HFF-Myc (cell line): Measurements from ENCODE around the gene SERPINC1.
"Not testable (repeated sequence)": the region's sequence is repeated elsewhere in the genome, so short reads cannot be mapped to it uniquely, and the experiment has no call there.

Experiments used
- DNase-seq: peaks from one replicate; pipeline ENCODE4 v3.0.0-alpha.2; 2011; ENCODE audit warnings: low read depth; ENCODE audit errors: extremely low read depth
- H3K4me3 ChIP-seq: replicated peaks from 2 replicates; pipeline ENCODE4 v1.5.1; 2011; ENCODE audit warnings: low read depth, mild to moderate bottlenecking, control low read depth, low read length
- CTCF ChIP-seq: IDR thresholded peaks from 2 replicates; pipeline ENCODE4 v1.5.1; 2012; ENCODE audit warnings: mild to moderate bottlenecking, low read depth, low read length, control low read depth; ENCODE audit errors: missing control alignments

The SERPINC1 gene

GRCh38 chr1:173917149-173917548 is at the start of gene SERPINC1:
TSS of gene SERPINC1 (minus strand) at chr1:173917327. CDS start at chr1:173917259, 68 bp downstream.
- no peak for TF ChIP-seq CTCF
- DNase-seq, result no peak
- H3K4me3 ChIP-seq, result no peak within 1 kb of the TSS

- DNase-seq, H3K4me3 ChIP-seq: not testable (repeated sequence)
Observed at GRCh38 chr1:173965896-173966295, 48.8 kb upstream of the SERPINC1 start.

- H3K4me3 ChIP-seq, result no peak overlapping the region
- no peak for TF ChIP-seq CTCF
- no peak for DNase-seq
Observed at GRCh38 chr1:173963477-173963876, 46.4 kb upstream of the SERPINC1 start.

GRCh38 chr1:173960625-173961024 is 43.5 kb upstream of the SERPINC1 start:
- H3K4me3 ChIP-seq, result no peak overlapping the region
- no peak for DNase-seq
- no peak for TF ChIP-seq CTCF

GRCh38 chr1:173954179-173954578 is 37.1 kb upstream of the SERPINC1 start:
- TF ChIP-seq CTCF, result no peak
- no peak overlapping the region for H3K4me3 ChIP-seq
- DNase-seq, result no peak

GRCh38 chr1:173948594-173948993 is 31.5 kb upstream of the SERPINC1 start:
- DNase-seq, result no peak
- TF ChIP-seq CTCF, result no peak
- H3K4me3 ChIP-seq, result no peak overlapping the region

- TF ChIP-seq CTCF, result no peak
- DNase-seq, result no peak
- H3K4me3 ChIP-seq, result no peak overlapping the region
Observed at GRCh38 chr1:173946380-173946921, 29.3 kb upstream of the SERPINC1 start.

- H3K4me3 ChIP-seq, result no peak overlapping the region
- TF ChIP-seq CTCF, result no peak
- DNase-seq, result no peak
Observed at GRCh38 chr1:173937062-173937461, 19.9 kb upstream of the SERPINC1 start.
